SK-N-SH (cell line): ENCODE results near the gene CD83.

Experiments used
- CTCF ChIP-seq: fragments of 200-600 bp; sonication (generic); IDR thresholded peaks from 2 replicates; pipeline ENCODE4 v1.6.1; 2017; ENCODE audit warnings: antibody characterized with exemption, mild to moderate bottlenecking, moderate library complexity
- EP300 ChIP-seq, 2 experiments: IDR thresholded peaks; 2 replicates each; pipeline versions ENCODE4 v1.4.0 to v1.6.1; 2012; ENCODE audit warnings: borderline replicate concordance in 1 of 2, low read depth in 1 of 2, low read length in 1 of 2
- GABPA ChIP-seq: IDR thresholded peaks from 2 replicates; pipeline ENCODE4 v1.4.0; 2012; ENCODE audit warnings: low read depth, mild to moderate bottlenecking
- JUND ChIP-seq: IDR thresholded peaks from 2 replicates; pipeline ENCODE4 v1.4.0; 2012
- NRF1 ChIP-seq: IDR thresholded peaks from 2 replicates; pipeline ENCODE4 v1.6.1; 2012; ENCODE audit warnings: low read depth, mild to moderate bottlenecking, low read length
- POLR2AphosphoS5 ChIP-seq: IDR thresholded peaks from 2 replicates; pipeline ENCODE4 v1.6.1; 2012; ENCODE audit warnings: low read depth, low read length
- RAD21 ChIP-seq: IDR thresholded peaks from 2 replicates; pipeline ENCODE4 v1.6.1; 2012; ENCODE audit warnings: mild to moderate bottlenecking, low read length

GRCh38 chr6:14166839-14167238, 49.3 kb downstream of the CD83 start:
- TF ChIP-seq RAD21 (no peak), CTCF (no peak), NRF1 (no peak), EP300 (IDR thresholded peaks at IDR 0.05; ENCODE audit: borderline replicate concordance in 1 of 2, low read depth in 1 of 2, low read length in 1 of 2) (no peak), JUND (no peak), POLR2AphosphoS5 (no peak), GABPA (no peak)
